22Rv1 (cell line): Measurements from ENCODE around the gene RBMS1.

Source experiments
- ZFX ChIP-seq: fragments of 450-650 bp; IDR thresholded peaks from 2 replicates; pipeline ENCODE4 v1.6.1; 2017; ENCODE audit warnings: antibody characterized with exemption, borderline replicate concordance
- TF ChIP-seq, protein P1 (sequence below): fragments of 450-650 bp; IDR thresholded peaks from 2 replicates; pipeline ENCODE4 v1.5.1; 2017; ENCODE audit warnings: mild to moderate bottlenecking

DNA sequence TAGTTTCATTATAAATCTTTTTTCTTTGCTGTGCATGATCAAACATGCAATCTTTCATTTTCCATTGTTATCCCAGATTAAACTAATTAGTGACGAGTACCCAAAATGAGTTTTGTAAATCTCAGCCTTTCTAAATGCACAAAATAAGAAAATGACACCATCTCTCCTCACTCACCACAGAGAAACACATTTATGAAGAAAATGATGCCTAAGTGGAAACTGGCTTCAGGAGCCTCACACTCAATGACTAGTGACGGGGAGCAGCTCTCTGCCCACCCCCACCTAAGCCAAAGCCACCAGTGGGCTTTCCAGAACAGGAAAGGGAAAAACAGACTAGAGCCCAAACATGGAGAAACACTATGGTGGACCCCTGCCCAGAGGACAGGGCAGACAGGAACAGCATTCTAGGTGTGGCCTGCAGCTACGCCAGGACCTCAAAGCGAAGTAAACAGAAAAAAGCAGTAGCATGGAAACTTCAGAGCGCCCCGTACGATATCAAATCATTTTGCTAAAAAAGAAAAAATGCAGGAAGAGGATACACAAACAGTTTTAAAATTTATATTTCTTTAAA, 113.5 kb downstream of the RBMS1 start:
- TF ChIP-seq, protein P1, sequence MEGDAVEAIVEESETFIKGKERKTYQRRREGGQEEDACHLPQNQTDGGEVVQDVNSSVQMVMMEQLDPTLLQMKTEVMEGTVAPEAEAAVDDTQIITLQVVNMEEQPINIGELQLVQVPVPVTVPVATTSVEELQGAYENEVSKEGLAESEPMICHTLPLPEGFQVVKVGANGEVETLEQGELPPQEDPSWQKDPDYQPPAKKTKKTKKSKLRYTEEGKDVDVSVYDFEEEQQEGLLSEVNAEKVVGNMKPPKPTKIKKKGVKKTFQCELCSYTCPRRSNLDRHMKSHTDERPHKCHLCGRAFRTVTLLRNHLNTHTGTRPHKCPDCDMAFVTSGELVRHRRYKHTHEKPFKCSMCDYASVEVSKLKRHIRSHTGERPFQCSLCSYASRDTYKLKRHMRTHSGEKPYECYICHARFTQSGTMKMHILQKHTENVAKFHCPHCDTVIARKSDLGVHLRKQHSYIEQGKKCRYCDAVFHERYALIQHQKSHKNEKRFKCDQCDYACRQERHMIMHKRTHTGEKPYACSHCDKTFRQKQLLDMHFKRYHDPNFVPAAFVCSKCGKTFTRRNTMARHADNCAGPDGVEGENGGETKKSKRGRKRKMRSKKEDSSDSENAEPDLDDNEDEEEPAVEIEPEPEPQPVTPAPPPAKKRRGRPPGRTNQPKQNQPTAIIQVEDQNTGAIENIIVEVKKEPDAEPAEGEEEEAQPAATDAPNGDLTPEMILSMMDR = no peak
- no peak for TF ChIP-seq ZFX
